Measurements from ENCODE around the gene FCER1G. TPM values are rescaled to one million over a fixed set of nuclear protein-coding genes. Genes with fewer than 3 reads are reported as not detected.

Gene FCER1G
- total RNA-seq, 1 donor from 2014 or later = 0.93 TPM

- Mint-ChIP-seq H3K36me3 (ENCODE audit: low read depth) (peaks cover 6% of the 10 kb centered on the region), H3K27ac (ENCODE audit: unreplicated experiment) (no peak within 1 kb of the TSS), H3K27me3 (ENCODE audit: low read depth) (peaks cover 55% of the 10 kb centered on the region), H3K4me1 (peaks cover 17% of the 10 kb centered on the region), H3K9me3 (peaks cover 10% of the 10 kb centered on the region), H3K4me3 (peak within 1 kb of the TSS; percentile 83)
- no peak for TF ChIP-seq CTCF (conservative IDR thresholded peaks at IDR 0.05)
- DNase-seq (ENCODE audit: low read depth, low spot score) = peak; percentile 66
Measured at GRCh38 chr1:161258439-161259344, 43.6 kb downstream of the FCER1G start, which contains the start of gene PCP4L1. Gene PCP4L1 (plus strand): TSS chr1:161258745. CDS start chr1:161258975, 230 bp downstream.

DNA sequence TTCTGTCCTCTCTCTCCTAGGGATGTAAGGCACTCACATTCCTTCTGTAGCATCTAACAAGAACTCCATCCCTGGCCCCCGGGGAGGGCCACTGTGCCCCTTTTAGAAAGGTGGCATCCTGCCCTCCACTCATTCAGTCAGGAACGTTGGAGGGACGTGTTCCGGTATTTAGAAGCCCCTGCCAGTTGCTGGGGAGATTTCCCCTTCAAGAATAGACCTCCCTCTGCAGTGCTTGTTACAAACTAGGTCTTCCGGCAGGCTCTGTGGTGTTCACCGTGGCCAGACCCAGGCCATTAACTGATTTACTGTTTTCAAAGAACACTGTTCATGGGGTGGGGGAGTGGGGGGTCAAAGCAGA, 44.2 kb downstream of the FCER1G start:
- peaks cover 6% of the 10 kb centered on the region for H3K36me3 Mint-ChIP-seq (ENCODE audit: low read depth)
- H3K27ac Mint-ChIP-seq (ENCODE audit: unreplicated experiment) = no peak overlapping the region
- peak overlapping the region; percentile 83 for H3K4me3 Mint-ChIP-seq
- peaks cover 17% of the 10 kb centered on the region for H3K4me1 Mint-ChIP-seq
- no peak for TF ChIP-seq CTCF (conservative IDR thresholded peaks at IDR 0.05)
- no peak for DNase-seq (ENCODE audit: low read depth, low spot score)
- H3K27me3 Mint-ChIP-seq (ENCODE audit: low read depth) = peaks cover 55% of the 10 kb centered on the region
- H3K9me3 Mint-ChIP-seq = peaks cover 10% of the 10 kb centered on the region

DNA sequence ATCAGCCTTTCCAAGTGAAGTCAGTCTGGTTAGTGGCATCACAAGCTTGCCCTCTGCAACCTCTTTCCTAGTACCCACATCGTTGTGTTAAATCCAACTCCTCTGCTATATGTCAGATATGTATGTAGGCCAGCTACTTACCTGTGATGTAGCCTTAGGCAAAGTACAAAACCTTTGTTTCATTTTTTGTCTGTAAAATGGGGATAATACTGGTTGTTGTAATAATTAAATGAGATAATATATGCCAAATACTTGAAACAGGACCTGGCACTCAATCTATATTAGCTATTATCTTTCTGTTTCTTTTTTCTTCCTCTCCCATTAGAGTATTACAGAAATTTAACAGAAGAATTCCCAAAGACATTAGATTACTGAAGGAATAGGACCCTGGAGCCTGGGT, 44.7 kb downstream of the FCER1G start:
- peaks cover 17% of the 10 kb centered on the region for H3K4me1 Mint-ChIP-seq
- H3K27ac Mint-ChIP-seq (ENCODE audit: unreplicated experiment) = no peak overlapping the region
- peaks cover 58% of the 10 kb centered on the region for H3K27me3 Mint-ChIP-seq (ENCODE audit: low read depth)

DNA sequence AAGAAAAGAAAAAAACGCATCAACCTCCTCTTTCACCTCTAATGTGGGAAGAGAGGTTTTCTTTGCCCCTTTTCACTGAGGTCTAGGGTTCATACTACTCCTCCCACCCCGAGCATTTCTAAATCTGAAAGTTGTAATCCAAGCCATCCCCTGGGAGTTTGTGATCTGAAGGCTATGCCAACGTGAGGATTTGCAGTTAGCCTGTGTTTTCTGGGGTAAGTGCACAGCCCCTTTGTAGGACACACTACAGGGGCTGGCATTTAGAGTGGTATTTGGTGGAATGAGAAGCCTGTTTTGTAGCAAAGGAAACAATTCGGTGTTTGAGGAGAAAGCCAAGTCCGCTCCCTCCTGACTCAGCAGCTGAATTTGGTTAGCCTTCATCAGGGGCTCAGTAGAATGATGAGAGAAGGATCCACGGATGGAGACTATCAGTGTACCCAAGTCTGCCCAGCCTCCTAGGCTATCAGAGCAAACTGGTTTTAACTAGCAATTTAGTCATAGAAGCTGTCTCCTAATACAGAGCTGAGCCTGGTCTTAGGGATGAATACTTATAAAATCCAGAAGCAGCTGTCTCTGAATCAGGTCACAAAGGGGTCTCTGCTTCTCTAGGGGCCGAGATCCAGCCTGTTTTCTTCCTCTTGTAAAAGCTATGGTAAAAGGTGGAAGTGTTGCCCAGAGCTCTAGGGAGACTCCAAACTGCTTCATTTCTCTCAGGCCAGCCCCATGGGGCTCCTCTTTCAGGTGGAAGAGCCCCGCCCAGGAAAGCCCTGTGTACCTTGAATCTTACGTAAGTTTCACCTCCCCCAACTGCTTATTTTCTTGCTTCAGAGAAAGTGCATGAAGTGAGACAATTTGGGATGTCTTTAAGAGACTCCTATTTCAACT, 45.5 kb downstream of the FCER1G start:
- Mint-ChIP-seq H3K9me3 (peaks cover 10% of the 10 kb centered on the region), H3K4me1 (peaks cover 17% of the 10 kb centered on the region), H3K27ac (ENCODE audit: unreplicated experiment) (no peak overlapping the region), H3K4me3 (peak overlapping the region; percentile 58), H3K36me3 (ENCODE audit: low read depth) (peaks cover 6% of the 10 kb centered on the region), H3K27me3 (ENCODE audit: low read depth) (peaks cover 60% of the 10 kb centered on the region)
- no peak for TF ChIP-seq CTCF (conservative IDR thresholded peaks at IDR 0.05)
- no peak for DNase-seq (ENCODE audit: low read depth, low spot score)

More for the DNA sequence above, 44.7 kb downstream of the FCER1G start:
- Mint-ChIP-seq H3K36me3 (ENCODE audit: low read depth) (peaks cover 6% of the 10 kb centered on the region), H3K4me3 (peak overlapping the region; percentile 83), H3K9me3 (peaks cover 10% of the 10 kb centered on the region)
- TF ChIP-seq CTCF (conservative IDR thresholded peaks at IDR 0.05) = no peak
- DNase-seq (ENCODE audit: low read depth, low spot score) = no peak

Measured in neural crest cell (in vitro differentiated cells).